ENCODE measurements around the gene ATP4A.

The ATP4A gene

DNA sequence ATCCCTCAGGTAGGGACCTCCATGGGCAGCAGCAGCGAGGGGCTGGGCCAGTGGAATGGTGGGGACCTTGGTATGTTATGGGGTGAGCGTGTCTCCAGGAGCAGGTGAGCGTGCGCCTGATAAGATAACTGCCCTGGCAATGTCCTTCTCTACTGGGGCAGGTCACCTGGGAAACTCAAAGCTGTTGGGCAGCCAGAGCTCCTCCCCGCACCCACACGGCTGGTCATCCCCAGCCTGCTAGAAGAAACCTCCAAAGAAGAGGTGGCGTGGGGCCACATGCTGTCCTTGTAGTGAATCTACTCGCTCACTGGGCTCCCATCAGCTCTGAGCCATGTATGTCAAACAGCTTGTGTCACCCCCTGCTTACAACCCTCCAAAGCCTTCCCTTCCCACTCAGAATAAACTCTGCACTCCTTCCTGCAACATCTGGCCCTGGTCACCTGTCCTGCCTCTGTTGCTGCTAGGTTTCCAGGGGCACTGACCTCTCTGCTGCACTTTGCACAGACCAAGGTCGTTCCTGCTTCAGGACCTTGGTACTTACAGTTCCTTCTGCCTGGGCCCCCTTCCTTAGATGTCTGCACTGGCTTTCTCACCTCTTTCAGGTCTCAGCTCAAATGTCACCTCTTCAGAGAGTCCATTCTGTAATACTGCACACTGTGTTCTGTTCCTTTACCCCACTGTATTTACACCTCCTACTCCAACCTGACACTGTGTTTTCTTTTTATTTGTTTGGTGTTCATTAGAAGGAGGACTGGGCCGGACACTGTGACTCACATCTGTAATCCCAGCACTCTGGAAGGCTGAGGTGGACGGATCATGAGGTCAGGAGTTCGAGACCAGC is 1.8 kb upstream of the ATP4A start:
- DNase-seq, result no peak

DNA sequence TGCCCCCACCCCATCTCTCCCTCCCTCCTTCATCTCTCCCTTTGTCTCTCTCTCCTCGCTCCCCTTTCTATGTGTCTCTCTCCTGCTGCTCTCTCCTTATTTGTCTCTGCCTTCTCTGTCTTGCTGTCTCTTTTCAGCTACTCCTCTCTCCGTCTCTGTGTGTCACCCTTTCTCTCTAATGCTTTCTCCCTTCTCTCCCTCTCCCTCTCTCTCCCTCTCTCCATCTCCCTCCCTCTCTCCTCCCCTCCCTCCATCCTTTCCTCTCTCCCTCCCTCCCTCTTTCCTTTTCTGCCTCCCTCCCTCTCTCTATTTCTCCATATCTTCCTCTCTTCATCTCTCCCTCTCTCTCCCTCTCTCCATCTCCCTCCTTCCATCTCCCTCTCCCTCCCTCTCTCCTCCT is 682 bp downstream of the ATP4A start:
- DNase-seq, result no peak

- DNase-seq, result no peak
Observed at GRCh38 chr19:35562336-35562735, 1.1 kb downstream of the ATP4A start.

GRCh38 chr19:35561436-35561835 is 2.0 kb downstream of the ATP4A start:
- no peak for DNase-seq

- no peak for DNase-seq
Observed at GRCh38 chr19:35560677-35561076, 2.8 kb downstream of the ATP4A start.

- DNase-seq, result no peak
Observed at GRCh38 chr19:35560271-35560670, 3.2 kb downstream of the ATP4A start.

DNA sequence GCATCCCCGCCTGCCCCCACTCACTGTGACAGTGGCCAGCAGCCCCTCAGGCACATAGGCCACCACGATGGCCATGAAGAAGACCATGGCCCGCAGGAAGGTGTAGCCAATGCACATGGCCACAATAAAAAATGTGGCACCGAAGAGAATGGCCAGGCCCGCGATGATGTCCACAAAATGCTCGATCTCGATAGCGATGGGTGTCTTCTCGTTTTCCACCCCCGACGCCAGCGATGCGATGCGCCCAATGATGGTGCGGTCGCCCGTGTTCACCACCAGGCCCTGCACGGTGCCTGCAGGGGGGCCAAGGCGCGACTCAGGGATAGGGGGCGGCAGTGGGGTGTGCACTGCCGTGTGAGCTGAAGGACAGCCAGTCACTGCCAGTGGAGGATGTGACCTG is 3.7 kb downstream of the ATP4A start:
- DNase-seq, result no peak

DNA sequence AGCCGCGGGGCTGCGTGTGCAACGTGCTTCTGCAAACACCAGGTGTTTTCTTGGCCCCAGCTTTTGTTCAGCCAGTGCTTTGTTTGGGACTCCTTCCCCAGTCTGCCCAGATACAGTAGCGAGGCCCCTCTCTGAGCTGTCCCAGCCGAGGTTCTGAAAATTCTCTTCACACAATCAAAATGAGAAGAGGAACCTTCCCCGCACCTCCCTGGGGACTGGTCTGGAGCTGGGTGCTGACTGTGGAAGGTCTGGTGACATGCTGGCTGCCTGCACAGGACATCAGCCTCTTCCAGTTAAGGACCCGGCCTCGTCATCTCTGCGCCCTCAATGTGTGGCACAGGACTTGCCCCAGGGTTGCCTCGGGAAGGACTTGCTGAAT is 4.2 kb downstream of the ATP4A start:
- DNase-seq, result no peak

DNA sequence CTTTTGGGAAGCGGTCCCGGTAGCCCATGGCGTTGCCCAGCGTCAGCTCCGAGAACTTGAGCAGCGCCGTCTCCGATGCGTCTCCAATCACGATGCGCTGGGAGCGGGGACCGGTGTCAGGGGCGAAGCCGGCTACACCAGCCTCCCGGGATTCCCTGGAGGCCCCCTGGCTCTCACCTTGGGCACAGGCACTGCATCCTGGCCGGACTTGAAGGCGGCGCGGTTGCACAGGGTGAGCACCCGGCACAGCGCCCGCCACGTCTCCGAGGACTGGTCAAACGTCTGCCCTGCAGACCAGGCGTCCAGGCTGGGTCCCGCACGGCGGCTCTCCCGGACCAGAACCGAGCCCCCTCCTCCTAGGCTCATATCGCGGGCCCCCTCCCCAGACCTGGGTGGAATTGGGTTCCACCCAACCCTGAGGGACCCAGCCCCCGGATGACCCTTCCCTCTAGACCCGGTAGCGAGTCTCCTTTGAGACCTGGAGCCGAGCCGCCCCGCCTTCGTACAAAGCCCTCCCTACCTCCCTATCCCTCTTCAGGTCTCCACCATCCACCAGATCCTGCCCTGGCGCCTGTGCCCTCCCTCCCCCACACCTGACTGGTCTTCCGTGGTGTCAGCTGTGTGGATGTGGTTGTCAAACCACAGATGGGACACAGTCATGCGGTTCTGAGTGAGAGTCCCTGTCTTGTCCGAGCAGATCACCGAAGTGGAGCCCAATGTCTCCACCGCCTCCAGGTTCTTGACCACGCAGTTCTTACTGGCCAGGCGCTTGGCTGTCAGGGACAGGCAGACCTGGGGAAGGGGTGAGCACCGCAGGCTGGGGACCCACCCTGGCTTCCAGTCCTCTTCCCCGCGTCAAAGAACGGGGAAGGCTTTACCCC is 4.8 kb downstream of the ATP4A start:
- no peak for DNase-seq

GRCh38 chr19:35557539-35558399 is 5.7 kb downstream of the ATP4A start:
- peak in 1 of 4 experiments; percentile 38 for DNase-seq

DNA sequence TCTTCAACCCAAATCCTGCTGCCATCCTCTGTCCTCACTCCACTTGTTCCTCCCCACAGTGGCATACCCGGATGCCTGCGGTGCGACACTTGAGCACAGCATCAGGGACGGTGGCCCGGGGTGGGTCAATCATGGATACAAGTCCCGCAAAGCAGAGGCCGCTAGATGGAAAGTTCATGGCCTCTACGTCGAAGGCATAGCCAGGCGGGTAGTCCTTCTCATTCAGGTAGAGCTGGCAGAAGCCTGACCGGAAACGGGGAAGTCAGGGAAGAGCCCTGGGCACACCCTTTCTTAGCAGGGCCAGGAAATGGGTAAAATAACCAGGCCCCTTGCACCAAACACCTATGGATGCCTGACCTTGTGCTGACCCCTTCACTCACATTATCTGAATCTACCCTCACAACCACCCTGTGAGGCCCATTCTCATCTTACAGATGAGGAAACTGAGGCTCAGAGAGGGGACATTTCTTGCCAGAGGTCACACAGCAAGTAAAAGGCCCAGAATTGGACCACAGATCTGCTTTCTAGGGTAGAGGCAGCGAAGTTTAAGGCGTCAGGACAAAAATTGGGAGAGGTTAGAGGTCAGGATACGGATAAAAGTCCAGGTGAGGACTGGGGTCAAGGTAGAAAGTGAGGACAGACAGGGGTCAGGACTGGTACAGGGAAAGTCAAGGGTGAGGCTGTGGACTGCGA is 6.5 kb downstream of the ATP4A start:
- no peak for DNase-seq

- DNase-seq, result no peak
Observed at GRCh38 chr19:35556025-35556590, 7.3 kb downstream of the ATP4A start.

DNA sequence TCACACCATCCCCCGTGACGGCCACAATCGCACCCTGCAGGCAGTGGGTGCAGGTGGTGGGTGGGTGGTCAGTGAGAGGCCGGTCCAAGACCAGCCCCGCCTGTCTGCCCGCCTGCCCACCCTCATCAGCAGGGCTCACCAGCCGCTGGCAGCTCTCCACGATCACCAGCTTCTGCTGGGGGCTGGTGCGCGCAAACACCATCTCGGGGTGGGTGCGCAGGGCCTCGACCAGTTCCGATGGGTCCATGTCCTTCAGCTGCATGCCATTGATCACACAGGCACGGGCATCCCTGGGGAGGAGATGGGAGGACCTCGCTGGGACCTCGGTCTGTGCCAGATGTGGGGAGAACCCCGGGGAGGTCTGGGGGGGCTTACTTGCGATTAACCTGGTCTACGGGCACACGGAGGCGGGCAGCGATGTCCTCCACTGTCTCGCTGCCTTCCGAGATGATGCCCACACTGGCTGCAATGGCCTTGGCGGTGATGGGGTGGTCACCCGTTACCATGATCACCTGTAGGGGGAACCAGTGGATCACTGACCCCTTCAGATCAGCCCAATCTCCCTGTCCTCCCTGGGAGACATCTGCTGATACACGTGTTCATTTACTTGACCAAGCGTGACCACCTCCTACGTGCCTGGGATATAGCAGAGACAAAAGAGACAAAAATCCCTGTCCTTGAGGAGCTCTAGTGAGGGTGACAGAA is 8.0 kb downstream of the ATP4A start:
- DNase-seq, result no peak

DNA sequence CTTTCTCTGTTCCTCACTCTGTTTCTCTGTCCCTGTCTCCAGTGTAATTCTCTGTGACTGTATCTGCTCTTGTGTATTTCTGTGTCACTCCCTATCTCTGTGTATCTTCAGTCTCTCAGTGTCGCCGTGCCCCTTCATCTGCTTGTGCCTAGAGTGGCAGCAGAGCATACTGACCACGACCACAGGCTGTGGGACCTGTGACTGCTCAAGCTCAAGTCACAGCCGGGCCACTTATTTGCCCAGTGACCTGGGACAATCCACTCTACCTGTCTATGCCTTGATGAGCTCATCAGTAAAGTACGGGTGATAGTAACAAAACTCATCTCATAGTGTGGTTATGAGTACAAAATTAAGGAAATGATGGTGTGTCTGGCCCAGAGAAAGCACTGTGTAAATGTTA is 9.4 kb downstream of the ATP4A start:
- no peak for DNase-seq

- DNase-seq, result no peak
Observed at GRCh38 chr19:35553385-35554000, 10.0 kb downstream of the ATP4A start.

DNA sequence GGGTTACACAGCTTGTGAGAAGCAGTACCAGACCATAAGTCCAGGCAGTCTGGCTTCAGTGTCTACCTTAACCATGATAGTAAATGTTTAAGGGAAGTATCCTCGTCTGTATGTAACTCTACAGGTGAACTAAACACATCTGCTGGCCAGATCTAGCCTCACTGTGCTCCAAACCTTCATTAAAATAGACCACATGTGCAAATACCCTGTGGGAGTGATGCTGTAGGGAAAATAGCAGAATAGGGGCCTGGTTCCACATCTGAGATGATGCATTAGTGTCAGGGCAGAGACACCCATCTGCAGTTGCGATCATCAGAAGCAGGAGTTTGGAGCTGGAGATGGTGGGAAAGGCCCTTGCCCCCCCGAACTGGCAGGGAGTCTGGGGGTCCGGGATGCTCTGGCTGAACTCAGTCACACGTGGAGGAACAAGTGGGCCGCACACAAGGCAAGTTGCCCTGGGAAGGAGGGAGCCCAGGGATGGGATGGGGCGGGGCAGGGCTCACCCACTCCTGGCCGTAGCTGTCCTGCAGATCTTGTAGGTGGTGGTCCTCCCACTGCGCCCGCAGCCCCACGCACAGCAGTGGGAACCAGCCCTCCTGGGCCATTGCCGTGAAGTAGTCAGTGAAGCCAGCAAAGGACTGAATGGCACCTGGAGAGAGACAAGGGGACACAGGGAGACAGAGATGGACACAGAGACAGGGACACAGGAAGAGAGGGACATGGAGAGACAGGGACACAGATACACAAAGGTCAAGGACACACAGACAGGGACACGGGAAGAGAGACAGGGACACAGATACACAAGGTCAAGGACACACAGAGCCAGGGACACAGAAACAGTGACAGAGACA is 10.7 kb downstream of the ATP4A start:
- DNase-seq, result no peak

- no peak for DNase-seq
Observed at GRCh38 chr19:35551091-35551810, 12.2 kb downstream of the ATP4A start.

- DNase-seq, result no peak
Observed at GRCh38 chr19:35549879-35550523, 13.5 kb downstream of the ATP4A start.
